ENCODE measurements around the gene SERPINI1. TPM values are rescaled to one million over a fixed set of nuclear protein-coding genes. Genes with fewer than 3 reads are reported as not detected.

Gene SERPINI1
- total RNA-seq, 4 donors from 2014 or later = 0.70 to 2.7 (median 2.2) TPM

DNA sequence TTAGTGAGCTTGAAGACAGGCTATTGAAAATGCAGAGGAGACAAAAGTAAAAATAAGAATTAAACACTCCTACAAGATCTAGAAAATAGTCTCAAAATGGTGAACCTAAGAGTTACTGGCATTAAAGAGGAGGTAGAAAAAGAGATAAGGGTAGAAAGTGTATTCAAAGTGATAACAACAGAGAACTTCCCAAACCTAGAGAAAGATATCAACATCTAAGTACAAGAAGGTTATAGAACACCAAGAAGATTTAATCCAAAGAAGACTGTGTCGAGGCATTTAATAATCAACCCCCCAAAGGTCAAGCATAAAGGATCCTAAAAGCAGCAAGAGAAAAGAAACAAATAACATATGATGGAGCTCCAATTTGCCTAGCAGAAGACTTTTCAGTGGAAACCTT, 24.1 kb upstream of the SERPINI1 start:
- TF ChIP-seq, protein P1, sequence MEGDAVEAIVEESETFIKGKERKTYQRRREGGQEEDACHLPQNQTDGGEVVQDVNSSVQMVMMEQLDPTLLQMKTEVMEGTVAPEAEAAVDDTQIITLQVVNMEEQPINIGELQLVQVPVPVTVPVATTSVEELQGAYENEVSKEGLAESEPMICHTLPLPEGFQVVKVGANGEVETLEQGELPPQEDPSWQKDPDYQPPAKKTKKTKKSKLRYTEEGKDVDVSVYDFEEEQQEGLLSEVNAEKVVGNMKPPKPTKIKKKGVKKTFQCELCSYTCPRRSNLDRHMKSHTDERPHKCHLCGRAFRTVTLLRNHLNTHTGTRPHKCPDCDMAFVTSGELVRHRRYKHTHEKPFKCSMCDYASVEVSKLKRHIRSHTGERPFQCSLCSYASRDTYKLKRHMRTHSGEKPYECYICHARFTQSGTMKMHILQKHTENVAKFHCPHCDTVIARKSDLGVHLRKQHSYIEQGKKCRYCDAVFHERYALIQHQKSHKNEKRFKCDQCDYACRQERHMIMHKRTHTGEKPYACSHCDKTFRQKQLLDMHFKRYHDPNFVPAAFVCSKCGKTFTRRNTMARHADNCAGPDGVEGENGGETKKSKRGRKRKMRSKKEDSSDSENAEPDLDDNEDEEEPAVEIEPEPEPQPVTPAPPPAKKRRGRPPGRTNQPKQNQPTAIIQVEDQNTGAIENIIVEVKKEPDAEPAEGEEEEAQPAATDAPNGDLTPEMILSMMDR (IDR thresholded peaks at IDR 0.05 in 4 of 5, conservative IDR thresholded peaks at IDR 0.05 in 1 of 5) = no peak
- TF ChIP-seq POLR2A (IDR thresholded peaks at IDR 0.05) = no peak
- Histone ChIP-seq H3K9me3 (no peaks in the 10 kb centered on the region), H3K27me3 (no peaks in the 10 kb centered on the region), H3K36me3 (peaks cover 0 to 6% of the 10 kb centered on the region in 2 donors), H3K4me1 (peaks cover 0 to under 1% of the 10 kb centered on the region in 2 donors), H3K4me3 (no peak overlapping the region), H3K27ac (no peak overlapping the region)
- in situ Hi-C loops (cut with MboI; ENCODE audit: low sequenced_read_pairs in 4 of 4) = no loop called here
- no peak for ATAC-seq
- no peak for DNase-seq
- intact Hi-C loops (cut with DNase I; ENCODE audit: low total_unique reads) = no loop called here

DNA sequence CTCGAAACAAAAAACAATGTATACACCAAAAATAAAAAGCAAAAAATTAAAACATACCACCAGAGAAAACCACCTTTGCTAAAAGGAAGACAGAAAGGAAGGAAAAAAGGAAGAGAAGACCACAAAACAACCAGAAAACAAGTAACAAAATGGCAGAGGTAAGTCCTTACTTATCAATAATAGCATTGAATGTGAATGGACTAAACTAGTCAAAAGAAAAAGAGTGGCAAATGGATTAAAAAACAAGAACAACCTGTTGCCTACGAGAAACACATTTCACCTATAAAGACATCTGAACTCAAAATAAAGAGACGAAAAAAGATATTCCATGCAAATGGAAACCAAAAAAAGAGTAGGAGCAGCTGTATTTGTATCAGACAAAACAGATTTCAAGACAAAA, 23.1 kb upstream of the SERPINI1 start:
- no peak for TF ChIP-seq POLR2A (IDR thresholded peaks at IDR 0.05)
- H3K9me3 ChIP-seq = no peaks in the 10 kb centered on the region
- H3K27ac ChIP-seq = no peak overlapping the region
- DNase-seq = no peak
- no peak for ATAC-seq
- H3K4me3 ChIP-seq = no peak overlapping the region
- in situ Hi-C loops (cut with MboI; ENCODE audit: low sequenced_read_pairs in 4 of 4) = no loop called here
- intact Hi-C loops (cut with DNase I; ENCODE audit: low total_unique reads) = no loop called here
- peaks cover 7 to 10% of the 10 kb centered on the region in 2 donors for H3K4me1 ChIP-seq
- no peaks in the 10 kb centered on the region for H3K27me3 ChIP-seq
- peaks cover 0 to 6% of the 10 kb centered on the region in 2 donors for H3K36me3 ChIP-seq

DNA sequence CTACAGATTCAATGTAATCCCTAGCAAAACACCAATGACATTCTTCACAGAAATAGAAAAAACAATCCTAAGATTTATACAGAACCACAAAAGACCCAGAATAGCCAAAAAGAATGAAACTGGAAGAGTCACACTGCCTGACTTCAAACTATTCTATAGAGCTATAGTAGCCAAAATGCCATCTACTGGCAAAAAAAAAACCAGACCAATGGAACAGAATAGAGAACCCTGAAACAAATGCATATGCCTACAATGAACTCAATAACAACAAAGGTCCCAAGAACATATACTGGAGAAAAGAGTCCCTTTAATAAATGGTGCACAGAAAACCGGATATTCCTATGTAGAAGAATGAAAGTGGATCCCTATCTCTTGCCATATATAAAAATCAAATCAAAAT, 20.6 kb upstream of the SERPINI1 start:
- intact Hi-C loops (cut with DNase I; ENCODE audit: low total_unique reads) = no loop called here

DNA sequence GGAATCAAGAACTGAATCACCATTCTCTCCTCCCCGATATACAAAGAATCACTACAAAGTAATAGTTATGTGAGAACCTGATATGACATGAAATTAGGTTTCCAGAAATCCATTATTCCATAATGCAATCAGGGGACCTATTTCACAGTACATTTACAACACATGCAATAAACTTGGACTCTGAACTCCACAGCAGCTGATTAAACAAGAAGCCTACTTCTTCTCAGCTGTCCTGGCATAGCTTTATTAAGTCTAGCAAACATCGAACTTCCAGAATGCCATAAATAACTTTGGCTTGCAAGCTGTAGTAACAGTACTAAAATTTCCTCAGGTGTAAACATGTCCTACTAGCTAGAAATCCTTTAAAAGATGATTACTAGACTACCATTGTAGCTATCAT, 18.6 kb upstream of the SERPINI1 start:
- TF ChIP-seq, protein P1 (IDR thresholded peaks at IDR 0.05 in 4 of 5, conservative IDR thresholded peaks at IDR 0.05 in 1 of 5) = no peak
- no peak for TF ChIP-seq POLR2A (IDR thresholded peaks at IDR 0.05)
- Histone ChIP-seq H3K27me3 (no peaks in the 10 kb centered on the region), H3K4me1 (peaks cover 7 to 10% of the 10 kb centered on the region in 2 donors), H3K36me3 (peaks cover 0 to 22% of the 10 kb centered on the region in 2 donors), H3K27ac (no peak overlapping the region), H3K4me3 (no peak overlapping the region), H3K9me3 (no peaks in the 10 kb centered on the region)
- DNase-seq (no peak), ATAC-seq (no peak)
- intact Hi-C loops (cut with DNase I; ENCODE audit: low total_unique reads) (no loop called here), in situ Hi-C loops (cut with MboI; ENCODE audit: low sequenced_read_pairs in 4 of 4) (no loop called here)

More for the DNA sequence above, 20.6 kb upstream of the SERPINI1 start:
- DNase-seq = no peak
- peaks cover 7 to 10% of the 10 kb centered on the region in 2 donors for H3K4me1 ChIP-seq
- no peaks in the 10 kb centered on the region for H3K27me3 ChIP-seq
- H3K27ac ChIP-seq = no peak overlapping the region
- ATAC-seq = no peak
- no peaks in the 10 kb centered on the region for H3K9me3 ChIP-seq
- in situ Hi-C loops (cut with MboI; ENCODE audit: low sequenced_read_pairs in 4 of 4) = no loop called here
- H3K4me3 ChIP-seq = no peak overlapping the region
- TF ChIP-seq, protein P1 (IDR thresholded peaks at IDR 0.05 in 4 of 5, conservative IDR thresholded peaks at IDR 0.05 in 1 of 5) = no peak
- no peak for TF ChIP-seq POLR2A (IDR thresholded peaks at IDR 0.05)
- H3K36me3 ChIP-seq = peaks cover 0 to 22% of the 10 kb centered on the region in 2 donors

DNA sequence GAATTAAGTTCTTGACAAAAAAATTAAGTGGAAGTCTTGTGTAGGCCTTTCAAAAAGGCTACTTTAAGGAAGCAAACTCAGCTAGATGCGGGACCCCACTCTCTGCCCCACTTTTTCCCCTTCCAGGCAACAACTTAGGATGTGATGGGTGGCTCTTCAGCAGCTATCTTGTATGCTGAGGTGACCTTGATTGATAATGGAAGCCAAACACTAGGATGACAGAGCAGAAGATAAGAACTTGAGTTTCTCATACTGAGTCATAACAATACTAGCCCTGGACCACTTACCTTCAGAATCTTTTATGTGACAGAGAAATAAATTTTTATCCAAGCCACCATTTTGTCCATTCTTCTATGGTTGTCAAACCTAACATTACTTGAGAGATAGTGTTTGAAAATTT, 16.9 kb upstream of the SERPINI1 start:
- ATAC-seq = no peak
- no peak for DNase-seq
- H3K9me3 ChIP-seq = no peaks in the 10 kb centered on the region
- no peak overlapping the region for H3K27ac ChIP-seq
- H3K36me3 ChIP-seq = peaks cover 0 to 22% of the 10 kb centered on the region in 2 donors
- in situ Hi-C loops (cut with MboI; ENCODE audit: low sequenced_read_pairs in 4 of 4) = no loop called here
- H3K4me1 ChIP-seq = peaks cover 7 to 10% of the 10 kb centered on the region in 2 donors
- TF ChIP-seq, protein P1 (IDR thresholded peaks at IDR 0.05 in 4 of 5, conservative IDR thresholded peaks at IDR 0.05 in 1 of 5) = no peak
- TF ChIP-seq POLR2A (IDR thresholded peaks at IDR 0.05) = no peak
- intact Hi-C loops (cut with DNase I; ENCODE audit: low total_unique reads) = no loop called here
- H3K4me3 ChIP-seq = no peak overlapping the region
- H3K27me3 ChIP-seq = no peaks in the 10 kb centered on the region

Data from gastrocnemius medialis (tissue), 4 donors.